Measurements from ENCODE around the gene FBF1. TPM values are rescaled to one million over a fixed set of nuclear protein-coding genes. Genes with fewer than 3 reads are reported as not detected.

FBF1 gene
- total and polyA plus RNA-seq, 9 of the 15 experiments (the other 6 are each of a cell fraction or from before 2014, with no cell fraction given): 0.46 to 14.9 (median 7.5) TPM

DNA sequence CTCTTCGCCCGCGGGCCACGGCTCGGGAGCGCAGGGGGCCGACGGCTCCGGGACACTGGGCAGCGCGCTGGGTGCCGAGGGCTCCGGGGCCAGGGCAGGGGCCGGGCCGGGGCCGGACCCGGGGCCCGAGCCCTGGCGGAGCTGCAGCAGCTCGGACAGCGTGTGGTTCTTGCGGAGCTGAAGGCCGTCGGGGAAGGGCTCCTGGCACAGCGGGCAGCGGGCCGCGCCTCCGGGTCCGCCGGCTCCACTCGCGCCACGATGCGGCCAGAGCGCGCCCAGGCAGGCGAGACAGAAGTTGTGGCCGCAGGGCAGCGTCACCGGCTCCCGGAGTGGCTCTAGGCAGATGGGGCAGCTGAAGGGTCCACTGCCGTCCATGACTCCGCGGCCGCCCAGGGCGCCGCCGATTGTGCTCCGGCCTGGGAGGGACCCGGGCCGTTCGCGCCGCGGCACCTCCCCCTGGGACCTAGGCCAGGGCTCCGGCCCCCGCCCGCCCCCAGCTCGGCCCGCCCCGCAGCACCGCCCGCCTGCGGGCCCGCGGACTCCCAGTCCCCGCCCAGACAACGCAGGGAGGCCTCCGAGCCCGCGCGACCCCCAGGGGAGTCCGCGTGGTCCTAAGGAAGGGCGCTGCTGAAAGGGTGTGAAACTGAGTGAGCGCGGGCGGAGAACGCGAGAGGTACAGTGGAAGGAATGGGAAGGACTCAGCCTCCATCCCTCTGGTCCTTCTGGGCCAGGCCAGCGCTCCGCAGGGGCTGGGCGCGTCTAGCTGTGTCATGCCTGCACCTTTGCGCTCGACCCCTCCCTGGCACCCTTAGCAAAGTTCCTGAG is 62.5 kb downstream of the FBF1 start, which contains the start of gene TRIM47 (continued):
- TF ChIP-seq, protein P1, sequence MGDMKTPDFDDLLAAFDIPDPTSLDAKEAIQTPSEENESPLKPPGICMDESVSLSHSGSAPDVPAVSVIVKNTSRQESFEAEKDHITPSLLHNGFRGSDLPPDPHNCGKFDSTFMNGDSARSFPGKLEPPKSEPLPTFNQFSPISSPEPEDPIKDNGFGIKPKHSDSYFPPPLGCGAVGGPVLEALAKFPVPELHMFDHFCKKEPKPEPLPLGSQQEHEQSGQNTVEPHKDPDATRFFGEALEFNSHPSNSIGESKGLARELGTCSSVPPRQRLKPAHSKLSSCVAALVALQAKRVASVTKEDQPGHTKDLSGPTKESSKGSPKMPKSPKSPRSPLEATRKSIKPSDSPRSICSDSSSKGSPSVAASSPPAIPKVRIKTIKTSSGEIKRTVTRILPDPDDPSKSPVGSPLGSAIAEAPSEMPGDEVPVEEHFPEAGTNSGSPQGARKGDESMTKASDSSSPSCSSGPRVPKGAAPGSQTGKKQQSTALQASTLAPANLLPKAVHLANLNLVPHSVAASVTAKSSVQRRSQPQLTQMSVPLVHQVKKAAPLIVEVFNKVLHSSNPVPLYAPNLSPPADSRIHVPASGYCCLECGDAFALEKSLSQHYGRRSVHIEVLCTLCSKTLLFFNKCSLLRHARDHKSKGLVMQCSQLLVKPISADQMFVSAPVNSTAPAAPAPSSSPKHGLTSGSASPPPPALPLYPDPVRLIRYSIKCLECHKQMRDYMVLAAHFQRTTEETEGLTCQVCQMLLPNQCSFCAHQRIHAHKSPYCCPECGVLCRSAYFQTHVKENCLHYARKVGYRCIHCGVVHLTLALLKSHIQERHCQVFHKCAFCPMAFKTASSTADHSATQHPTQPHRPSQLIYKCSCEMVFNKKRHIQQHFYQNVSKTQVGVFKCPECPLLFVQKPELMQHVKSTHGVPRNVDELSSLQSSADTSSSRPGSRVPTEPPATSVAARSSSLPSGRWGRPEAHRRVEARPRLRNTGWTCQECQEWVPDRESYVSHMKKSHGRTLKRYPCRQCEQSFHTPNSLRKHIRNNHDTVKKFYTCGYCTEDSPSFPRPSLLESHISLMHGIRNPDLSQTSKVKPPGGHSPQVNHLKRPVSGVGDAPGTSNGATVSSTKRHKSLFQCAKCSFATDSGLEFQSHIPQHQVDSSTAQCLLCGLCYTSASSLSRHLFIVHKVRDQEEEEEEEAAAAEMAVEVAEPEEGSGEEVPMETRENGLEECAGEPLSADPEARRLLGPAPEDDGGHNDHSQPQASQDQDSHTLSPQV (IDR thresholded peaks at IDR 0.05): no peak; the same call in 1 of the 2 replicates
- TF ChIP-seq LCOR (CRISPR knock-in tag; IDR thresholded peaks at IDR 0.05) (no peak), PATZ1 (CRISPR knock-in tag; IDR thresholded peaks at IDR 0.05; ENCODE audit: borderline replicate concordance) (no peak), NFATC3 (IDR thresholded peaks at IDR 0.05) (no peak), MEF2A (IDR thresholded peaks at IDR 0.05; ENCODE audit: control insufficient read depth, low read depth, low read length) (no peak), ZNF395 (CRISPR knock-in tag; IDR thresholded peaks at IDR 0.05) (no peak), ZNF785 (CRISPR knock-in tag; IDR thresholded peaks at IDR 0.05) (no peak), SLC30A9 (CRISPR knock-in tag; IDR thresholded peaks at IDR 0.05) (no peak), GATAD2B (IDR thresholded peaks at IDR 0.05; ENCODE audit: borderline replicate concordance) (no peak), CBFA2T2 (conservative IDR thresholded peaks at IDR 0.05) (no peak), BRCA1 (IDR thresholded peaks at IDR 0.05) (no peak), BRCA1 (CRISPR knock-in tag; IDR thresholded peaks at IDR 0.05) (no peak), ATF7 (IDR thresholded peaks at IDR 0.05) (no peak), NCOA6 (IDR thresholded peaks at IDR 0.05) (peak; percentile 87), TRIM24 (IDR thresholded peaks at IDR 0.05) (no peak), ZNF354B (CRISPR knock-in tag; IDR thresholded peaks at IDR 0.05) (no peak), MYBL2 (IDR thresholded peaks at IDR 0.05; ENCODE audit: low read depth) (no peak), MYBL2 (CRISPR knock-in tag; IDR thresholded peaks at IDR 0.05; ENCODE audit: borderline replicate concordance) (no peak), PHF8 (IDR thresholded peaks at IDR 0.05; ENCODE audit: borderline replicate concordance, low read length) (peak; percentile 61; the same call in 1 of the 2 replicates), SMARCE1 (IDR thresholded peaks at IDR 0.05) (0 out of 2 replicates have a peak, but pooled peaks have one; percentile 51)
- TF ChIP-seq, protein P2, sequence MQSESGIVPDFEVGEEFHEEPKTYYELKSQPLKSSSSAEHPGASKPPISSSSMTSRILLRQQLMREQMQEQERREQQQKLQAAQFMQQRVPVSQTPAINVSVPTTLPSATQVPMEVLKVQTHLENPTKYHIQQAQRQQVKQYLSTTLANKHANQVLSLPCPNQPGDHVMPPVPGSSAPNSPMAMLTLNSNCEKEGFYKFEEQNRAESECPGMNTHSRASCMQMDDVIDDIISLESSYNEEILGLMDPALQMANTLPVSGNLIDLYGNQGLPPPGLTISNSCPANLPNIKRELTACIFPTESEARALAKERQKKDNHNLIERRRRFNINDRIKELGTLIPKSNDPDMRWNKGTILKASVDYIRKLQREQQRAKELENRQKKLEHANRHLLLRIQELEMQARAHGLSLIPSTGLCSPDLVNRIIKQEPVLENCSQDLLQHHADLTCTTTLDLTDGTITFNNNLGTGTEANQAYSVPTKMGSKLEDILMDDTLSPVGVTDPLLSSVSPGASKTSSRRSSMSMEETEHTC (IDR thresholded peaks at IDR 0.05): no peak
